NCI-H2081 (cell line): ENCODE measurements around the gene PAIP2B.
"Not testable (repeated sequence)": the region's sequence is repeated elsewhere in the genome, so short reads cannot be mapped to it uniquely, and the experiment has no call there.

Source experiments
- DNase-seq, 2 experiments: peaks; one replicate each; lab custom pipeline; 2025; lab: John Stamatoyannopoulos, UW

The PAIP2B gene

GRCh38 chr2:71216501-71216900 is 10.4 kb downstream of the PAIP2B start:
- DNase-seq = no peak

- no peak for DNase-seq
Observed at GRCh38 chr2:71215447-71215846, 11.5 kb downstream of the PAIP2B start.

GRCh38 chr2:71212336-71212735 is 14.6 kb downstream of the PAIP2B start:
- no peak for DNase-seq

- DNase-seq = no peak
Observed at GRCh38 chr2:71210292-71210691, 16.6 kb downstream of the PAIP2B start.

GRCh38 chr2:71208756-71209155 is 18.1 kb downstream of the PAIP2B start:
- DNase-seq = no peak

GRCh38 chr2:71207601-71208000 is 19.3 kb downstream of the PAIP2B start:
- no peak for DNase-seq

GRCh38 chr2:71206271-71206670 is 20.6 kb downstream of the PAIP2B start:
- DNase-seq = no peak

GRCh38 chr2:71191570-71191943 is 35.3 kb downstream of the PAIP2B start:
- no peak for DNase-seq

GRCh38 chr2:71190656-71191569 is 36.0 kb downstream of the PAIP2B start:
- peak in 1 of 2 experiments; percentile 3 for DNase-seq

- no peak for DNase-seq
Observed at GRCh38 chr2:71187589-71187988, 39.3 kb downstream of the PAIP2B start.

GRCh38 chr2:71186973-71187372 is 39.9 kb downstream of the PAIP2B start:
- DNase-seq = no peak

- DNase-seq = not testable (repeated sequence)
Observed at GRCh38 chr2:71183306-71184115, 43.4 kb downstream of the PAIP2B start.

- no peak for DNase-seq
Observed at GRCh38 chr2:71181316-71181715, 45.6 kb downstream of the PAIP2B start.

- peak in 1 of 2 experiments; percentile 14 for DNase-seq
Observed at GRCh38 chr2:71178836-71179235, 48.1 kb downstream of the PAIP2B start.

- DNase-seq = no peak
Observed at GRCh38 chr2:71174207-71174606, 52.7 kb downstream of the PAIP2B start.

- DNase-seq = no peak
Observed at GRCh38 chr2:71173096-71173495, 53.8 kb downstream of the PAIP2B start.

GRCh38 chr2:71166812-71167211 is 60.1 kb downstream of the PAIP2B start:
- DNase-seq = no peak

- DNase-seq = peak in 1 of 2 experiments; percentile 18
Observed at GRCh38 chr2:71157124-71157793, 69.6 kb downstream of the PAIP2B start.

- peak; percentile 26 to 55 for DNase-seq
Observed at GRCh38 chr2:71156573-71156972, 70.3 kb downstream of the PAIP2B start.

GRCh38 chr2:71155846-71156245 is 71.1 kb downstream of the PAIP2B start:
- DNase-seq = no peak

GRCh38 chr2:71154798-71155197 is 72.1 kb downstream of the PAIP2B start:
- DNase-seq = no peak

GRCh38 chr2:71154279-71154678 is 72.6 kb downstream of the PAIP2B start:
- no peak for DNase-seq
